ENCODE measurements around the gene ARFGAP2.

- TF ChIP-seq CTCF (IDR thresholded peaks at IDR 0.05) = no peak
- TF ChIP-seq YY1 (IDR thresholded peaks at IDR 0.05; ENCODE audit: low read depth) = no peak
- no peak for TF ChIP-seq REST (IDR thresholded peaks at IDR 0.05; ENCODE audit: low read depth, low read length)
- TF ChIP-seq GATA2 (CRISPR knock-in tag; IDR thresholded peaks at IDR 0.05) = no peak
- no peak for TF ChIP-seq USF2 (IDR thresholded peaks at IDR 0.05; ENCODE audit: borderline replicate concordance, low read depth, low read length)
These were observed 39.6 kb upstream of the ARFGAP2 start for GRCh38 chr11:47216121-47216798.

Measured in SK-N-SH (cell line).